Astrocyte of the spinal cord (primary cell): ENCODE data around the gene KCTD15.
A peak's percentile ranks its signal among the peaks of the same experiment; 100 is the strongest.

Experiments
- DNase-seq: peaks from one replicate; pipeline ENCODE4 v3.0.0; 2011; ENCODE audit warnings: low read depth, low spot score
- H3K4me3 ChIP-seq: 2 replicates; pipeline ENCODE4 v1.5.1; 2011; ENCODE audit warnings: low read depth, mild to moderate bottlenecking, low read length, moderate library complexity
- CTCF ChIP-seq: IDR thresholded peaks from 2 replicates; pipeline ENCODE4 v1.5.1; 2012; ENCODE audit warnings: low read depth, mild to moderate bottlenecking, low read length, inconsistent platforms
- in situ Hi-C: cut with HindIII; loops from 2 replicates; pipeline ENCODE4 v1.10.0; 2017; ENCODE audit warnings: low sequenced_read_pairs

The KCTD15 gene

GRCh38 chr19:33796164-33796875 lies at the start of gene KCTD15:
KCTD15 (plus strand) TSS chr19:33796870; CDS start chr19:33800455, 3,585 bp downstream.
- DNase-seq, result peak; percentile 63
- in situ Hi-C loops, result no loop called here
- peak within 1 kb of the TSS; percentile 75 for H3K4me3 ChIP-seq
- no peak for TF ChIP-seq CTCF

GRCh38 chr19:33747273-33747672 lies 49.4 kb upstream of the KCTD15 start:
- DNase-seq, result no peak
- no peak overlapping the region for H3K4me3 ChIP-seq
- in situ Hi-C loops, result no loop called here
- no peak for TF ChIP-seq CTCF

- DNase-seq, result no peak
- no peak for TF ChIP-seq CTCF
- in situ Hi-C loops, result no loop called here
- no peak overlapping the region for H3K4me3 ChIP-seq
Observed at GRCh38 chr19:33748231-33748630, 48.4 kb upstream of the KCTD15 start.

GRCh38 chr19:33749016-33749415 lies 47.7 kb upstream of the KCTD15 start:
- TF ChIP-seq CTCF, result no peak
- no peak for DNase-seq
- no peak overlapping the region for H3K4me3 ChIP-seq
- in situ Hi-C loops, result no loop called here

- no peak for DNase-seq
- in situ Hi-C loops, result no loop called here
- H3K4me3 ChIP-seq, result no peak overlapping the region
- TF ChIP-seq CTCF, result no peak
Observed at GRCh38 chr19:33749619-33750175, 47.0 kb upstream of the KCTD15 start.

- TF ChIP-seq CTCF, result no peak
- in situ Hi-C loops, result no loop called here
- no peak overlapping the region for H3K4me3 ChIP-seq
- no peak for DNase-seq
Observed at GRCh38 chr19:33750587-33751435, 45.9 kb upstream of the KCTD15 start.
